ENCODE data around the gene INPPL1.

DNA sequence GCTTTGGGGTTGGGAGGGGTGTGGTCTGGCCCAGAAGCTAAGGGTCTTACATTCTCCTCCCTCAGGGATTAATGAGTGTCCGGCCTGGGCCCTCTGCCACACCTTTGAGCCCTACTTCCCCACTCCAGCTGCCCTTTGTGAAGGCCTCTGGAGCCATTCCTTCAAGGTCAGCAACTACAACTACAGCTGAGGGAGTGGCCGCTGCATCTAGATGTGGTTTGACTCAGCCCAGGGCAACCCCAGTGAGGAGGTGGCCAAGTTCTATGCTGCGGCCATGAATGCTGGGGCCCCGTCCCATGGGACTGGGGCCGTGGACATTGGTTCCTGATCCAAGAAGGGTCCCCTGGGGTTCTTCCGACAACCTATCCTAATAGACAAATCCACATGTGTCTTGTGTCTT, 46.9 kb upstream of the INPPL1 start:
- TF ChIP-seq, protein P1, sequence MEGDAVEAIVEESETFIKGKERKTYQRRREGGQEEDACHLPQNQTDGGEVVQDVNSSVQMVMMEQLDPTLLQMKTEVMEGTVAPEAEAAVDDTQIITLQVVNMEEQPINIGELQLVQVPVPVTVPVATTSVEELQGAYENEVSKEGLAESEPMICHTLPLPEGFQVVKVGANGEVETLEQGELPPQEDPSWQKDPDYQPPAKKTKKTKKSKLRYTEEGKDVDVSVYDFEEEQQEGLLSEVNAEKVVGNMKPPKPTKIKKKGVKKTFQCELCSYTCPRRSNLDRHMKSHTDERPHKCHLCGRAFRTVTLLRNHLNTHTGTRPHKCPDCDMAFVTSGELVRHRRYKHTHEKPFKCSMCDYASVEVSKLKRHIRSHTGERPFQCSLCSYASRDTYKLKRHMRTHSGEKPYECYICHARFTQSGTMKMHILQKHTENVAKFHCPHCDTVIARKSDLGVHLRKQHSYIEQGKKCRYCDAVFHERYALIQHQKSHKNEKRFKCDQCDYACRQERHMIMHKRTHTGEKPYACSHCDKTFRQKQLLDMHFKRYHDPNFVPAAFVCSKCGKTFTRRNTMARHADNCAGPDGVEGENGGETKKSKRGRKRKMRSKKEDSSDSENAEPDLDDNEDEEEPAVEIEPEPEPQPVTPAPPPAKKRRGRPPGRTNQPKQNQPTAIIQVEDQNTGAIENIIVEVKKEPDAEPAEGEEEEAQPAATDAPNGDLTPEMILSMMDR (optimal IDR thresholded peaks at IDR 0.05 in 1 of 3, IDR thresholded peaks at IDR 0.05 in 1 of 3, conservative IDR thresholded peaks at IDR 0.05 in 1 of 3; ENCODE audit: extremely low read depth in 1 of 3, insufficient read depth in 2 of 3, low read length in 3 of 3), result no peak
- no peak for TF ChIP-seq EZH2 (IDR thresholded peaks at IDR 0.05; ENCODE audit: low read length)
